Amniotic epithelial cell (primary cell): Measurements from ENCODE around the gene MAIP1.

Experiments used
- DNase-seq: peaks from one replicate; pipeline ENCODE4 v3.0.0-alpha.2; 2010; ENCODE audit warnings: low read depth

The MAIP1 gene

DNA sequence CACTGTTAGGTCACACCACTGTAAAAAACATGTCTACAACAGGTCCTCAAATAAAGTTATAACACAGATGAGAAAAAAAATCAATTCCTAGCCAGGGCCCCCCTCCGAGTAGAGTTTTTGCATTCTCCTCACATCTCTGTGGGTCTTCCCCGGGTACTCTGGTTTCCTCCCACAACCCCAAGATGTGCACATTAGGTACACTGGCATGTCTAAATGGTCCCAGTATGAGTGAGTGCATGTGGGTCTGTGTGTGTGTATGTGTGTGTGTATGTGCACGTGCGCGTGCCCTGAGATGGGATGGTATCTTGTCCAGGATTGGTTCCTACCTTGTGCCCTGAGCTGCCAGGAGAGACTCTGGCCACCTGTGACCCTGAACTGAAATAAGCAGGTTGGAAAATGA, 5.0 kb upstream of the MAIP1 start:
- no peak for DNase-seq

DNA sequence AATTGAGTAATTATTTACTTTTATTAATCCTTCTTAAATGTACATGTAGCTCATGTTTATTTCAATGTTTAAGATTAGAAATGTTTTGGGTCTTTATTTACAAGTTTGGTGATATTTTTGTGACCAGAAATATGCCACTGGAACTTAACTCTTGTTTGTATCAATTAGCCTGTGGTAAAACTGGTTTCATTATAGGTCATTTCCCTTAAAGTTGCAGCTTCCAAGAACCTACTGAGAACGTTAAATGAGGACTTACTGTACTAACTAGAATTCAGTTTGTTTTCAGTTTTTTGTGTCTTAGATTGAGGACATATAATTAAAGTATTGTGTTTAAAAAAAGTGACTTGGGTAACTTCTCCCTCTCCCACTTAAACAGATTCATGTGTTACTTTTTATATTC, 4.4 kb upstream of the MAIP1 start:
- no peak for DNase-seq

DNA sequence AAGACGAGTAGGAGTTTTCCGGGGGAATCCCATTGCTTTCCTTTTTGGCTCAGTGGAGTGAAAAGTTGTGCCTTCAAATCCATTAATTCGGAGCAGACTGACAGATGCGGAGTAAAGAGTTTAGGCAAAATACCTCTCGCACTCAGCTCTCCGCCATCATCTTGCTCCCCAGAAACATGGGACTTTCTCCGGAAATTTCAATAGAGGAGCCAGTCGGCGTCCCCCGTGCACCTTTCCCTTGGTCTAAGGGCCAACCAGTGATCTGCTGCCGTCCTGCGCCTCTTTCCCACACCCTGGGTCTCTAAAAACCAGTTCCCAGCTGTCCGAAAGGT, 409 bp upstream of the MAIP1 start:
- no peak for DNase-seq

DNA sequence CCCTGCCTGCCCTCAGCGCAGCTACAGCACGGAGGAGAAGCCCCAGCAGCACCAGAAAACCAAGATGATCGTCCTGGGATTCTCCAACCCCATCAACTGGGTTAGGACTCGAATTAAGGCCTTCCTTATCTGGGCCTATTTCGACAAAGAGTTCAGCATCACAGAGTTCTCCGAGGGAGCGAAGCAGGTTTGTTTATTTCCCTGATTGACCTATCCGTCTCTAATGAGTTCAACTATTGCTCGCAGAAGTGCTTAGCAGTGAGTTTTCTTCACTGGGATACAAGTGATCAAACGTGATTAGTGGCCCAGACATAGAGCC, 639 bp downstream of the MAIP1 start:
- DNase-seq = no peak

DNA sequence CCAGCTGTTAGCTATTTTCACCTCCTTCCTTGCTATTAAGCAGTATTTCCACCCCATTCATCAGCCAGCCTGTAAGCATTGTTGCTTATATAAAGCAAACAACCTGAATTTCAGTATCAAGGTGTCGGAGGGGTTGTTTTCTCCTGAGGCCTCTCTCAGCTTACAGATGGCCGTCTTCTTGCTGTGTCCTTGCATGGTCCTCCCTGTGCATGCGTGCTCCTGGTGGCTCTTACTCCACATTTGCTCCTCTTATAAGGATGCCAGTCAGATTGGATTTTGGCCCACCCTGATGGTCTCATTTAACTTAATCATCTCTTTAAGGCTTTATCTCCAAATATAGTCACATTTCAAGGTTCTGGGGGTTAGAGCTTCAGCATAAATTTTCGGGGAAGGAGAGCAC, 2.6 kb downstream of the MAIP1 start:
- DNase-seq = no peak

DNA sequence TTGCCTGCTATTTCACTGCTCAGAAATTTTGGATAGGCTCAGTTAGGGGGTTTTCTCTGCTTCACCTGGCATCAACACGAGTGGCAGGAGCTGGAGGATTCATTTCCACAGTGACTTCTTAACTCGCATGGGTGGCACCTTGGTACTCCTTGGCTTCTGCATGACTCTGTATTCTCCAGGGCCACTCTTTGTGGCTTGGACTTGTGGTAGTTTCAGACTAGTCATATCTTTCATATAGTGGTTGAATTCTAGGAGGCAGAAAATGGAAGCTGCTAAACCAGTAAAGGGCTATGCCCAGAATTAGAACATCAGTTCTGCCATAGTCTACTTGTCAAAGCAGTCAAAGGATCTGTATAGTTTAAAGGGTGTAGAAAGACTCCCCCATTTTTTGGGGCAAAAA, 6.8 kb downstream of the MAIP1 start:
- DNase-seq = no peak

DNA sequence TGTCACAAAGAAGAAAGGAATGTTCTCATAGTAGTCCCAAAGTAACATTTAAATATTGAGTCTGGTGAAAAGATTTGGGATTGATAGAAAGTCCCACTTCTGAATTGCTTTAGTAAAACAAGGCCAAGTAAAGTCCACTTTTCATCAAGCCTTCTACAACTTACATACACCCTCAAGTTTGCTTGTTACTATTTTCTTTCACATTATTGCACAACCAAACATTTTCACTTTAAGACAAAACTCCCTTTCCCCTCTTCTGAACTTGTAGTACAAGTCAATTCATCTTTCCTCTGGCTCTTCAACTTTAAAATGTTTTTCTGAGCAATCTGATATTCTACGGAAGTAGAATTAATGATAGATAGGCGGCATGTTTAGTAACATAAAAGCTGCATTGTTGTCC, 11.0 kb downstream of the MAIP1 start:
- DNase-seq = no peak

DNA sequence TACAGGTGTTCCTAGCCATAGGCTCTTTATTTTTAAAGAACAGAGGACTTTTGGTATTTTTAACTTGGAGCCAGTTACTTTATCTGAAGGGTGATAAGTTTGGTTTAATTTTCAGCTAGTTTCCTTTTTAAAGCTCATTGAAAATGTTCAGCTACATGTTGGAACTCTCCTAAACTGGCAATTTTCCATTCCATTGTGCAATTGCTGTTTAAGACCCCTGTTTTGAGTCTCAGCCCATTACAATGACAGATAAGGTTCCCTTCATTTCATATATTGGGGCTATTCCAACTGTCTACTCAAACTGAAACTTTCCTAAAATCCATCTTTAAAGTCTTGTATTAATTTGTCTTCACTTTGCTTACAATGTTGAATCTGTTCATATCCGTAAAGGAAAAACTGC, 11.6 kb downstream of the MAIP1 start:
- DNase-seq = no peak

DNA sequence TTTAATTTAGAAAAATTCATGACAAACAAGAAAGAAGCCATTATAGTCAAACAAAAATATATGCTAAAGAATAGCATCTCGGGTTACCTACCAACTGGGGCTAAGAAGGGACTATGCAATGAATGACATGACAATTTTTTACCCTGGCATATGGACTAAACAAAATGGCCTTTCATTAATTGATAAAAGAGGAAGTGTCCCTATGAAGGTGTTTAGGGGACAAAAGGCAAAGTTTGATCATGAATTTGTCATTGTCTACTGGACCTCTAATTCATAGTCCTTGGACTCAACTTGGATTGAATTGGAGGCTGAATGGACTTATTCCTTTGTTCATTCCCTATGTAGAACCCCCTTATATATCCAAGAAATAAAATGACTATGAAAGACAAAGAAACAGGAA, 12.7 kb downstream of the MAIP1 start:
- no peak for DNase-seq

DNA sequence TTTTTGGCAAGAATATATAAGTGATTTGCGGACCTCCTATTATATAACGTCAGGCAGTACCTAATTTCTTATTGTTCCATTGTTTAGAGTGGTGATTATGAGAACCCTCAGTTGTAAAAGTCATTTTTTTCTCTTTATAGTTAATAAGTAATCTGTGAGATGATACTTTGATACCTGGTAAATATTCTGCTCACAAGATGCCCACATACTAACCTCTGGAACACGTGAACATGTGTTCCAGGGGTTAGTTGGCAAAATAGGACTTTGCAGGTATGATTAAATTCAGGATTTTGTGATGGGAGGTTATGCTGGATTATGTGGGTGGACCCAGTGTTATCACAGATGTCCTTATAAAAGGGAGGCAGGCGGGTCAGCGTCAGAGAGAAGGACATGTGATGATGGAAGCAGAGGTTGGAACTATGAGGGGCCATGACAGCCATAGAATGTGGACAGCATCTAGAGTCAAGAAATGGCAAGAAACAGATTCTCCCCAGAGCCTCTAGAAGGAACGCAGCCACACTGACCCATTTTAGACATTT, 16.8 kb downstream of the MAIP1 start:
- no peak for DNase-seq

DNA sequence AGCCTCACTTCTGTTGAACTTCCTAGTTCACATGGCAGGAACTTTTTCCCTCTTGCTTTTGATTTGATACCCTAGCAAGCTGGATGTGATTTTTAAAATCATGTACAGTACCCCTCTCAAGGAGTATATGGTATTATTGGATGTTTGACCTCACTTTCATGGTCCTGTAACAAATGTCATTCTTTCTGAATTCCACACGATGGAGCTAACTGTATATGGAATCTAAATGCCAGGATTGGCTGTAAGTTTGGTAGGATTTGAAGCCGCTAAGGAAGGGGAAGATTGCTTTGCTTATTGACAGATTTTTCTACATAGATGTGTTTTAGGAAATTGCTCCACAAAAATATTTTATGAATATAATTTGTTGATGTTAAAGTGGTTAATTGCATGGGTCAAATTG, 18.3 kb downstream of the MAIP1 start:
- DNase-seq = peak; percentile 62

DNA sequence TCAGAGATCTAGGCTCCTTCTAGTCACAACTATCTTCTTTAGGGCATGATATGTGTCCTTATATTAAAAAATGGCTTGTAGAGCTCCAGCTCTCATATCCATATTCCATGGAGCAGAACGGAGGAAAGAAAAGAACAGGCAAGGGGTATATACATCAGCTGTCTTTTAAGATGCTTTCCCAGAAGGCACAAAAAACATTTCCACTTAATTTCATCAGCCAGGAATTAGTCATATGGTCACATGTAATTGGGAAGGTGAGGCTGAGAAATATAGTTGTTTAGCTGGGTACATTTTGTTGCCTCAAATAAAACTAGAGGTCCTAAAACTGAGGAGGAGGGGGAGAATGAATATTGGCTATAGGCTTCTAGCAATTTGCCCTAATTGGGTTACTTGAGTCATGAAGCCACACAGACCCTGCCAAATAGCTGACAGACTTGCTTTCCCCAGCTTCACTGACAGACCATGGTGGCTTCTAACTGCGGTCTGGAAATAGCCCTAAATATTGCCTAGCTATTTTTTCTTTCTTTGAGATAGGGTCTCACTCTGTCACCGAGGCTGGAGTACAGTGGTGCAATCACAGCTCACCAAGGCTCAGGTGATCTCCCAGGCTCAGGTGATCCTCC, 20.0 kb downstream of the MAIP1 start:
- DNase-seq = no peak

DNA sequence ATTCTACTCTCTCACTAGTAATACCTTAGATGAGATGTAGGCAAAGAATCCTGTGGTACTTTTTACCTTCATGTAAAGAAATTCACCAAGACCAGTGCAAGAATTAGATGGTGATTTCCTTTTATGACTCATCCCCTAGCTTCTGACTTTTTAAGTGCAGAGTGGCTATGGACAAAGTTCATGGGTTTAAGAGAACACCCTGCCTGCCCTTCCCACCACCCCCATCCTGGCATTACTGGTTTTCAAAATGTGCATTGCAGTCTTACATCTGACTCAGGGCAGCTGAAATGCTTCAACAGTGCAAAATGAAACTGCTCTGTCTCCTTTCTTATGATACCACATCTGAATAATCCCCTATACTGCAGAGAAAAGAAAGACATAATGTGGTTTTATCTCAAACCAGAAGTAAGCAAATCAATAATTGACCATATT, 22.6 kb downstream of the MAIP1 start:
- DNase-seq = peak; percentile 88

DNA sequence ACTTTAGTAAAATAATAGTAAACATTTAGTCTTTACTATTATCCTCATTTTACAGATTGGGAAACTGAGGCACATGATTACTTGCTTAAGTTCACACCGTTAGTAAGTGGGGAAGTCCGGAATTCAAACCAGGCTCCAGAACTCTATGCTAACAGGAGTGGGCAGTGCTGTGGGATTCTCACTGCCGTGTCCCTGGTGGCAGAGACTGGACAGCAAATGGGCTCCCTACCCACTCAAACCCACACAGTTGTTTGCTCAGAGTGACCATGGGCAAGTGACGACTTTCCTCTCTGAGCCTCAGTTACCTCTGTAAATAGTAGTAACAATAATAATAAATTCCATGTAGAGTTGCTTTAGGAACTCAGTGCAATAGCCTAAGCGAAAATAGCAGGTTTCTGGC, 24.0 kb downstream of the MAIP1 start:
- no peak for DNase-seq

DNA sequence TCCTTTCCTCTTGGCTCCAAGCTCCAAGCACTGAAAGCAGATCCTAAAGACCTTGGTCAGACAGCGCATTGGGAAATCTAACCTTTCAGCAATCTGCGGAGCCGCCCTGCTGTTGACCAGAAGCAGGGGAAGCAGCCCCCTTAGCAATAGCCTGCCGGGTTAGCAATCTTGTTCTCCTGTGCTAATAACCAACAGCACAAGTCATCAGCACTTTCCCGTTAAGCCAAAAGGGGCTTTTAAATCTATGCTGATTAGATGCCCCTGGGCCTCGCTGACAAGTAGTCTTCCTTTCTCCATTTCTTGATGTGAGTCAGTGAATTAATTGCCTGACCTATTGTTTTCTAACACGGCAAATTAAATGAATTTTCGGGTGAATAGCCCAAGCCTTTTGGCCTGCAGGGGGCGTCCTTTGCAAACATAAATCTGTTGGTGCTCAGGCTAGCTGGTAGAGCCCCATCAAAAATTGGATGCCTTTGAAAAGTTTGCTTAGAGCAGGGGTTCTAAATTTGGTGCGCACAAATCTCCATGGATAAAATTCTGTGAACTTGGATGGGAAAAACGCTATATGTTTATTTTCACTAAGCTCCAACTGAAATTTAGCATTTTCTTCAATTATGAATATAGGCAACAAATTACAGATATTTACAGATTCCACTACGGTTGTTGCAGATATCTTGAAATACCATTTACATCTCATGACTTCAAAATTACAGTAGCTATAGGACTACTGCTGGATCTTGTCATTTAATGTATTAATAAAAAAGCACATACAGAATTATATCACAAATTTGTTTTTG, 24.6 kb downstream of the MAIP1 start:
- DNase-seq = peak; percentile 82

DNA sequence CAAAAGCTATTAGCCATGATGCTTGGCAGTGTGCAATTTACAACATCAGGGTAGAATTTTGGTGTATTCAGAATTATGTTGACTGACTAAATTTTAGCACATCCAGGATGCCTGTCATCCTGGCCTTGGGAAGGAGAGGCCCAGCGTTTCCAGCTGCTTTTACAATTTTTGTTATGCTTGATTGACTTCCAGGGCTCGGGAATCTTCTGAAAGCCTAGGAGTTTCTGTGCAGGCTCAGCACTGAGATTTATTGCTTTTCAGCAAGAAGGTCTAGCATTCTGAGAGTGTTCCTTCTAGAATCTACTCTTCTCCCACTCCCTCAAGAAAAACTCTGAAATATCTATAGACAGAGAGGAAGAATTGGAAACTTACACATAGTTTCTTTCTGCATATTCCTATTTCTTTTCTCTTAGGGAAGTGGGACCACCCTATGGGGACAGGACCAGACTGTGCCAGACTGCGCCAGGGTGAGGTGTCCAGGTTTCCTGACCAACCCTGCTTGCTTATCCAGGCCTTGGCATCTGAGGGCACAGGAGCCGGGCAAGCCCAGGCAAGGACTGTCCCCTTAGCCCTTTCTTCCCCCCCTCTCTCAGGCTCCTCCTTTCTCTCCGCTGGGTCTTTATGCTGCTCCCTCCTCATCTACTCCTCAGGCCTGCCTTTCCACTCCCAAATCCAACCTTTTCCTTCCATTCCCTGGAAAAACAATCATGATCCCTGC, 26.9 kb downstream of the MAIP1 start:
- DNase-seq = no peak

DNA sequence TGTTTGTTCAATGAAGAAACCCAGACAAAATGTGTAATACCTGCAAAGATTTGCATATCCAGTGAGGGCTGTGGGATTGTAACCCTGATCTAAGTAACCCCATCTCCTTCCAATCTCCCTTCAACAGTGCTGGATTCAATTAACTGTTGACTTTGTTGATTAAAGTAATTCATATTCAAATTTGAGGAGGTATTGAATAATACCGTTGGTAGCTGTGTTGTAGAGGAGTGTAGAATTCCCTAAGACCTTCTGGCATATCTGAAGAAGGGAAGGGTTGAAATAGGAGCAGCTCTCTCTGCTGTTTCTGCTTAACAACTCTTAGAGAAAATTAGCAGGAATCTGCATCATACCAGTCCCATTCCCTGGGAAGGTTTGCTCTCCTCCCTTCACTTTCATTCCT, 28.2 kb downstream of the MAIP1 start:
- no peak for DNase-seq

DNA sequence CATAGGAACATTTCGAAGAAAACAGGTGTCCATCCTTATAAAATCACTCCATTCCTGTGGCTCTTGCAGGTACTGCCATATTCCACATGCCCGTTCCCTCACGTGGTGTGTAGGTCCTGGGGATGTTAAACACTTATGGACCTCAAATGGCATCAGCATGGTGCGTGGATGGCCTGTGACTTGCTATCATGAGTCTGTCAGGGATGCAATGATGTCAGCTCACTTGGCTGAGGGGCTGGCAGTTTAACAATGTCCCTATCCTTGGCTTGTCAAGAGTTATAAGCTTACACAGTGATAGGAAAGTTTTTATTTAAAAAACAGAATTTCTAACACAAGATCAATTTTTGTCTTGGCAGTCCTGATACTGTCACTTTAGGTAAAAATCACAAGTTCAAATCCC, 28.8 kb downstream of the MAIP1 start:
- DNase-seq = no peak

DNA sequence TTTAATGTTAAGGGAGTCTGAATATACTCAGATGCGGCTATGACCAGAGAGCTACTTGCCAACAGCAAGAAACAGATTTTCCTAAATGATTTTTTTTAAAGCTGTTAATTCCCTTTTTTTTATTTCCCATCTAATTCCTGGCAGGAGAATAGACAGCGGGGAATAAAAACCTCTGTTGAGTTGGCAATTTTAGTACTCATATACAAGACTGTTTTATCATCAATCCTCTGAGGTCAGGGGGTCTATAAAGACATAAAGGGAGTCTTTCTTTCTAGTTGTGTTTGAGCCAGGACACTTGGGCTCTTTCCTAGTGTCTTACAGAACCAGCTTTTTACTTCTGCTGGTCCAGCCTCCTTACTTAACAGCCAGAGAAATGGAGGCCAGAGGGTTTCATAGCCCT, 29.4 kb downstream of the MAIP1 start:
- no peak for DNase-seq

DNA sequence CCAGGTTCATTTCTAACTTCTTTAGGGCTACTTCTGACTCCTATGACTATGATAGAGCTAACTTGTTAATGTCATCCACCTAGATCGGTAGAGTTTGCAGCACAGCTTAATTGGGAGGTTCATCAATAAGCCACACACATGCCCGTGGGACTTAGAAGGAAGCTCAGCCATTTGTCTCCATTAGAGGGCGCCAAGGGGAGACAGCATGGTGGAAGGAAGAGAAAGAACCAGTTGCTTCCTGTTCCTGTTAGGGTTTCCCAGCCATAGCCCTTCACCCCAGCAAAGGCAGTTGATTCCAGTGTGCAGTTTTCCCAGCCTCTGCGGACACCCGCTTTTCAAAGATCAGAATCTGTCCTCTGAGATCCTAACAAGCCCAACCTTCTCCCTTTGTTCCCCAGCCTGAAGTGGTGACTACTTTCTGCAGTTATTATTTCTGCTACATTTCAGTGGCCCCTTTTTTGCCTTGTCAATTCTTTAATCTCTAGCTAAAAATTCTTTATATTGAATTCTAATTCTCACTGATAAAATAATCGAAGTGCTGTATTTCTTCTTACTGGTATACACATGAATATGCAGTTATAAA, 30.3 kb downstream of the MAIP1 start:
- peak; percentile 79 for DNase-seq

DNA sequence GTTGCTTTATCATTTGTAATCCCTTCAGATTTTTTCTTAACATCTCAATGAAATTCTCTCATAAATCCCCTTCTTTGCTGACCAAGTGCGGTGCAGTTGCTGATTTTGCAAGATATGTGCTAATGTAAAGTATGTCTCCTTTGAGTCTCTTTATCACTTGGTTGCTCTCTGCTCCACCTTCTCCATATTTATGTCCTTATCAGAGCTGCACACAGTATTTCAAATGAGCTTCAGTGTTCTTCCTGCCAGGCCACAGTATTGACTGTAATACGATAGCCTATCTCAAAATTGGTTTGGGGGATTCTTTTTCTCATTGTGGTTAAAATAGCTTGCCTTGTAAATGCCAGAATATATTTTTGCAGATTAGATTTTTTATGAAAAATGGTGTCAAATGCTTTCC, 32.2 kb downstream of the MAIP1 start:
- DNase-seq = peak; percentile 76

DNA sequence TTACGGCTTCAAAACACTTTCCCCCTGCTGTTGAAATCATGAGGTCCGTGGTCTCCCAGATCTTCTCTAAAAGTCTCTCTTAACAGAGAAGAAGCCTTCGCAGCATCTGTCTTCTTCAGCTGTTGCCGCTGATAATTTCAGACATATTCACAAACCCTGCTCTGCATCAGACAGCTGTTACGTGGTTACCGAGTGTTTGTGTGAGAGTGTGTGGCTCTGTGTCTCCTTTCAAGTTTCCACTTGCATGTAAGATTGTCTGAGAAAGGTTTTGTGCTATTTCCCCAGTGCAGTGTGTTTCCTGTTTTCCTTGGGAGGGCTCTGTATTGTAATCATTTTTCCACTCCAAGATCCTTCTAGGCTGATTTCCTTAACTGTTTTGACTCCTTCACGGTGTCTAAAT, 32.8 kb downstream of the MAIP1 start:
- DNase-seq = peak; percentile 70

DNA sequence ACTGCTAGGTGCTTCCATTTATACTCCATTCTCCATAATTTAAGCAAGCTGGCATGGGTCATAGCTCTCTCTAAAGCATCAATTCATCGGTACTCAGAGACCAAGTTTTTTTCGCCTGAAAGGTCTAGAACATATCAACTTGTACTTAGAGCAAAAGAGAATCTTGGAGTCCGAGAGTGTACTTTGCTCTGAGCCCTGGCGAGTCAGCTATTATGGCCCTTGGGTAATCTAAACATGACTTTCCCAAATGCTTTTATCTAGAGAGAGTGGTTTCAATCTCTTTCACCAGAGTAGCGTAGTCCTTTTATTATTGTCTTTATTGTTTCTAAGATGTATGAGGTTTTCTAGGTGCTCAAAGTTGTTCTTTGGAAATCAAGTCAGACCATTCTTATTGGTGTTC, 34.4 kb downstream of the MAIP1 start:
- DNase-seq = no peak
